GM18508 (cell line): ENCODE measurements around the gene TMPRSS6.

Experiments
- ATAC-seq: cut with Tn5 transposase; IDR thresholded peaks from one replicate; pipeline ENCODE4 v1.9.1; 2021; ENCODE audit warnings: moderate number of reproducible peaks; ENCODE audit not compliant: insufficient read depth, unreplicated experiment

The TMPRSS6 gene

GRCh38 chr22:37141476-37141875 is 32.0 kb upstream of the TMPRSS6 start:
- no peak for ATAC-seq

GRCh38 chr22:37140686-37141323 is 31.3 kb upstream of the TMPRSS6 start:
- no peak for ATAC-seq

- ATAC-seq, result no peak
Measured at GRCh38 chr22:37139762-37140161, 30.2 kb upstream of the TMPRSS6 start.

GRCh38 chr22:37138849-37139561 is 29.5 kb upstream of the TMPRSS6 start:
- no peak for ATAC-seq

- ATAC-seq, result no peak
Measured at GRCh38 chr22:37137903-37138665, 28.6 kb upstream of the TMPRSS6 start.

- ATAC-seq, result no peak
Measured at GRCh38 chr22:37137131-37137530, 27.6 kb upstream of the TMPRSS6 start.

GRCh38 chr22:37135023-37135422 is 25.5 kb upstream of the TMPRSS6 start:
- no peak for ATAC-seq

- ATAC-seq, result no peak
Measured at GRCh38 chr22:37133304-37134018, 23.9 kb upstream of the TMPRSS6 start.

- no peak for ATAC-seq
Measured at GRCh38 chr22:37132773-37133172, 23.3 kb upstream of the TMPRSS6 start.

- ATAC-seq, result no peak
Measured at GRCh38 chr22:37129866-37130441, 20.4 kb upstream of the TMPRSS6 start.

- no peak for ATAC-seq
Measured at GRCh38 chr22:37128555-37129281, 19.2 kb upstream of the TMPRSS6 start.

- ATAC-seq, result no peak
Measured at GRCh38 chr22:37127350-37127878, 17.9 kb upstream of the TMPRSS6 start.

- ATAC-seq, result no peak
Measured at GRCh38 chr22:37126882-37127281, 17.4 kb upstream of the TMPRSS6 start.

- no peak for ATAC-seq
Measured at GRCh38 chr22:37126383-37126782, 16.9 kb upstream of the TMPRSS6 start.

- ATAC-seq, result no peak
Measured at GRCh38 chr22:37123649-37124048, 14.1 kb upstream of the TMPRSS6 start.

- ATAC-seq, result no peak
Measured at GRCh38 chr22:37122598-37123180, 13.2 kb upstream of the TMPRSS6 start.

GRCh38 chr22:37121887-37122591 is 12.5 kb upstream of the TMPRSS6 start:
- ATAC-seq, result peak; percentile 63

- ATAC-seq, result no peak
Measured at GRCh38 chr22:37120569-37121340, 11.2 kb upstream of the TMPRSS6 start.
